Measurements from ENCODE around the gene PEAK3. TPM values are rescaled to one million over a fixed set of nuclear protein-coding genes. Genes with fewer than 3 reads are reported as not detected.

PEAK3 gene
- total and polyA plus RNA-seq, 9 of the 15 experiments (the other 6 are each of a cell fraction or from before 2014, with no cell fraction given): 0.07 to 0.40 TPM; not detected in 7

DNA sequence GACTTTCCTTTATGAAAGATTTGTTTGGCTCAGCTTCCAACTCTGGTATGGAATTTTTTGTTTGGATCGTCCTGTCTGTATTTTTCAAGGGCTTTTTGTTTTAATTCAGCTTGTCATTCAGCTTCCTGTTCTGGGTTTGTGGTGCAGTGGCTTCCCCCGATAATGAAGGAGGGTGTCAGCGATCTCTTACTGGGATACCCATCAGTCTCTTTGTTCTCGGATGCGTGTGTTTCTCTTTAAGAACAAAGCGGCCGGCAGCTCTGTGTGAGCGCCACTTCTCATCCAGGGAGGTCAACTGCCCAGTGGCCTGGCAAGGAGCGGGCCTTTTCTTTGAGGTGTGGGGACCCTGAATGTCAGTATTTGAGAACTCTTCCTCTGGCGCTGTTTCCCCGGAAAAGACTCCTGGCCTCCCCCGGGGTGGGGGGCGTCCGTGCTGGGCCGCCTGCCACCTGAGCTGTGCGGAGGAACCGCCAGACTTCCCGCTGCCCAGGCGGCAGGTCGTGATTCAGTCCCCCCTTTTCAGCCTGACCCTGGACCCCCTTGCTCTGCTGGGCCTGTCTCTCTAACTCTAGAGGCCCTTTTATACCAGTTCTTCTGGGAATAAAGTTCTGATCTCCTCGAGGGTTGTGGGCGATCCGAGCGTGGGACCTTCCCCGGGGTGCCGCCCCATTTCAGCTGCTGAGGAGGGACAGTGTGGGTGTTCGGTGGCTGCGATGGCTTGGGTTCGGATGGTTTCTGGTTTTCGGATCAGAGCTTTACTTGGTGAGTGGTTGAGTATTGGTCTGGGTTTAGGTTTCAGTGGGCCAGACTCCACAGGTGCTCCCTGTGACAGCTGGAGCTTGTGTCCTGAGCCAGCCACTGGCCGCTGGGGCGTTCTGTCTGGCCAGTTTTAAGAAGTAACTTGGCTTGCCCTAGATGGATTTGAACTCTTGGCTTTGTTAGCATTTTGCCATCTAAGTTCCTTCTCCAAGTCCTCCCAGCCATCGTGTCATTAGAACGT lies 41.9 kb downstream of the PEAK3 start (continued):
- TF ChIP-seq PKNOX1 (IDR thresholded peaks at IDR 0.05) (peak; percentile 43), MAZ (CRISPR knock-in tag; conservative IDR thresholded peaks at IDR 0.05 in 1 of 2, IDR thresholded peaks at IDR 0.05 in 1 of 2) (0 out of 4 replicates have a peak, but pooled peaks of 1 of the 2 experiments have one; percentile 29), ZNF384 (IDR thresholded peaks at IDR 0.05; ENCODE audit: low read depth, low read length) (0 out of 2 replicates have a peak, but pooled peaks have one; percentile 11), ZNF224 (CRISPR knock-in tag; IDR thresholded peaks at IDR 0.05) (no peak), TCF7L2 (IDR thresholded peaks at IDR 0.05; ENCODE audit: low read depth, low read length) (no peak), HEY1 (CRISPR knock-in tag; IDR thresholded peaks at IDR 0.05; ENCODE audit: borderline replicate concordance) (no peak), RCOR1 (IDR thresholded peaks at IDR 0.05; ENCODE audit: borderline replicate concordance in 1 of 2, low read depth in 2 of 2, low read length in 2 of 2) (peak in 1 of 2 experiments; percentile 45; a peak in 1 of 4 replicates), SMARCA5 (IDR thresholded peaks at IDR 0.05) (peak; percentile 33; the same call in 1 of the 2 replicates), POLR2A (conservative IDR thresholded peaks at IDR 0.05) (0 out of 2 replicates have a peak, but pooled peaks have one; percentile 7), TEAD2 (tag; IDR thresholded peaks at IDR 0.05) (no peak), ZNF586 (CRISPR knock-in tag; conservative IDR thresholded peaks at IDR 0.05) (no peak), FOXP1 (CRISPR knock-in tag; IDR thresholded peaks at IDR 0.05) (no peak), LCOR (CRISPR knock-in tag; IDR thresholded peaks at IDR 0.05) (no peak), ELF1 (tag; IDR thresholded peaks at IDR 0.05) (0 out of 2 replicates have a peak, but pooled peaks have one; percentile 26), ZNF165 (CRISPR knock-in tag; IDR thresholded peaks at IDR 0.05; ENCODE audit: borderline replicate concordance) (0 out of 2 replicates have a peak, but pooled peaks have one; percentile 55), ZNF512 (tag; IDR thresholded peaks at IDR 0.05) (0 out of 2 replicates have a peak, but pooled peaks have one; percentile 1), SMARCE1 (IDR thresholded peaks at IDR 0.05) (0 out of 2 replicates have a peak, but pooled peaks have one; percentile 14), CBFA2T3 (IDR thresholded peaks at IDR 0.05) (0 out of 2 replicates have a peak, but pooled peaks have one; percentile 28)
- TF ChIP-seq, protein P1, sequence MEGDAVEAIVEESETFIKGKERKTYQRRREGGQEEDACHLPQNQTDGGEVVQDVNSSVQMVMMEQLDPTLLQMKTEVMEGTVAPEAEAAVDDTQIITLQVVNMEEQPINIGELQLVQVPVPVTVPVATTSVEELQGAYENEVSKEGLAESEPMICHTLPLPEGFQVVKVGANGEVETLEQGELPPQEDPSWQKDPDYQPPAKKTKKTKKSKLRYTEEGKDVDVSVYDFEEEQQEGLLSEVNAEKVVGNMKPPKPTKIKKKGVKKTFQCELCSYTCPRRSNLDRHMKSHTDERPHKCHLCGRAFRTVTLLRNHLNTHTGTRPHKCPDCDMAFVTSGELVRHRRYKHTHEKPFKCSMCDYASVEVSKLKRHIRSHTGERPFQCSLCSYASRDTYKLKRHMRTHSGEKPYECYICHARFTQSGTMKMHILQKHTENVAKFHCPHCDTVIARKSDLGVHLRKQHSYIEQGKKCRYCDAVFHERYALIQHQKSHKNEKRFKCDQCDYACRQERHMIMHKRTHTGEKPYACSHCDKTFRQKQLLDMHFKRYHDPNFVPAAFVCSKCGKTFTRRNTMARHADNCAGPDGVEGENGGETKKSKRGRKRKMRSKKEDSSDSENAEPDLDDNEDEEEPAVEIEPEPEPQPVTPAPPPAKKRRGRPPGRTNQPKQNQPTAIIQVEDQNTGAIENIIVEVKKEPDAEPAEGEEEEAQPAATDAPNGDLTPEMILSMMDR (IDR thresholded peaks at IDR 0.05 in 2 of 3, conservative IDR thresholded peaks at IDR 0.05 in 1 of 3; ENCODE audit: insufficient read depth in 2 of 3, low read depth in 1 of 3, low read length in 3 of 3): 0 out of 6 replicates have a peak, but pooled peaks of 1 of the 3 experiments have one; percentile 3
